ENCODE data around the gene DEFB110.
A peak's percentile ranks its signal among the peaks of the same experiment; 100 is the strongest.

Gene DEFB110
- long read RNA-seq, result 0 reads

DNA sequence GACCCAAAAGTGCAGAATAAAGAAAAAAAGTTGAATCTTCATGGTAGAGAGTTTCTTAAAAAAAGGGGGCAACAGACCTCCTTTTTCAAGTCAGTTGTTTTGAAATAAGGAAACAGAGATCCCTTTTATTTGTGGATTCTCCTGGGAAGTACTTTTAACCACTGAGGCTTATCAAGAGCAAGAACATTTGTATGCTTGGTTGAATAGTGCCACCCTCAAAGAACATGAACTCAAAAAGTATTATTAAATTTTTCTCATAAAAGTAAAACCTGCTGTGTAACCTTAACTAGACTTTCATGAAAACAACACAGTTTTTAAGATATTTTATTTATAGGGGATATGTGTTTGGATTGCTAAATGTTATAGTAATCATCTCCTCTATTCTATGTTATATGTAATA lies at the start of gene DEFB110:
Gene DEFB110 (minus strand): TSS at position 101 of the 400 bp plus-strand sequence. CDS start 59 bp downstream, at position 42.
- Histone ChIP-seq H3K27me3 (ENCODE audit: insufficient read depth, poor library complexity, severe bottlenecking) (no peaks in the 10 kb centered on the region), H3K4me3 (replicated peaks; ENCODE audit: insufficient read depth, low read length) (no peak within 1 kb of the TSS), H3K27ac (replicated peaks) (no peak within 1 kb of the TSS)
- DNase-seq (ENCODE audit: low read depth in 1 of 2, low spot score in 1 of 2), result no peak
- TF ChIP-seq GABPA (IDR thresholded peaks at IDR 0.05; ENCODE audit: low read depth) (no peak), POLR2AphosphoS5 (IDR thresholded peaks at IDR 0.05; ENCODE audit: low read depth) (no peak), REST (IDR thresholded peaks at IDR 0.05; ENCODE audit: insufficient replicate concordance, low read depth) (no peak), SPI1 (IDR thresholded peaks at IDR 0.05; ENCODE audit: borderline replicate concordance, low read depth) (no peak)
- TF ChIP-seq, protein P1, sequence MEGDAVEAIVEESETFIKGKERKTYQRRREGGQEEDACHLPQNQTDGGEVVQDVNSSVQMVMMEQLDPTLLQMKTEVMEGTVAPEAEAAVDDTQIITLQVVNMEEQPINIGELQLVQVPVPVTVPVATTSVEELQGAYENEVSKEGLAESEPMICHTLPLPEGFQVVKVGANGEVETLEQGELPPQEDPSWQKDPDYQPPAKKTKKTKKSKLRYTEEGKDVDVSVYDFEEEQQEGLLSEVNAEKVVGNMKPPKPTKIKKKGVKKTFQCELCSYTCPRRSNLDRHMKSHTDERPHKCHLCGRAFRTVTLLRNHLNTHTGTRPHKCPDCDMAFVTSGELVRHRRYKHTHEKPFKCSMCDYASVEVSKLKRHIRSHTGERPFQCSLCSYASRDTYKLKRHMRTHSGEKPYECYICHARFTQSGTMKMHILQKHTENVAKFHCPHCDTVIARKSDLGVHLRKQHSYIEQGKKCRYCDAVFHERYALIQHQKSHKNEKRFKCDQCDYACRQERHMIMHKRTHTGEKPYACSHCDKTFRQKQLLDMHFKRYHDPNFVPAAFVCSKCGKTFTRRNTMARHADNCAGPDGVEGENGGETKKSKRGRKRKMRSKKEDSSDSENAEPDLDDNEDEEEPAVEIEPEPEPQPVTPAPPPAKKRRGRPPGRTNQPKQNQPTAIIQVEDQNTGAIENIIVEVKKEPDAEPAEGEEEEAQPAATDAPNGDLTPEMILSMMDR (IDR thresholded peaks at IDR 0.05; ENCODE audit: insufficient read depth, low read length), result no peak

DNA sequence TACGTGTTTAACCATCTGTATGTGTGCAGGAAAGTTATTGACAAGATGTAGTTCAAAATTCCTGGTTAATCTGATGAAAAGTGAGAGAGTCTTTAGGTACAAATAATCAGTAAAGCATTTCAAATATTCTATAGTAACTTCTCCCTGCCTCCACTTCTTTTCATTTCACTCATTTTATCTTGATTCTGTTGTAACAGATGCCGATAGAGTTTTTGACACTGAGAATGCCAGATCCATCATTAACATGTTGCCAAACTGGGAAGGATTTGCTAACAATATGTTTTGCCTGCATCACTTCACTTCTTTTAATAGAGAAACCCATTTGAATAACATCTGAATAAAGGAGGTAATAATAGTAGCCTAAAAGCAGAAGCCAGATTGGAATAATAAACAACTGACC lies 48.3 kb upstream of the DEFB110 start:
- TF ChIP-seq POLR2AphosphoS5 (IDR thresholded peaks at IDR 0.05; ENCODE audit: low read depth) (no peak), SPI1 (IDR thresholded peaks at IDR 0.05; ENCODE audit: borderline replicate concordance, low read depth) (no peak)
- TF ChIP-seq, protein P1 (IDR thresholded peaks at IDR 0.05; ENCODE audit: insufficient read depth, low read length), result no peak
- no peak for DNase-seq (ENCODE audit: low read depth in 1 of 2, low spot score in 1 of 2)
- Histone ChIP-seq H3K27ac (replicated peaks) (no peak overlapping the region), H3K4me3 (replicated peaks; ENCODE audit: insufficient read depth, low read length) (no peak overlapping the region), H3K27me3 (ENCODE audit: insufficient read depth, poor library complexity, severe bottlenecking) (no peaks in the 10 kb centered on the region)

GRCh38 chr6:50062051-50062450 lies 40.3 kb upstream of the DEFB110 start:
- H3K27me3 ChIP-seq (ENCODE audit: insufficient read depth, poor library complexity, severe bottlenecking), result no peaks in the 10 kb centered on the region
- H3K4me3 ChIP-seq (replicated peaks; ENCODE audit: insufficient read depth, low read length), result no peak overlapping the region
- no peak overlapping the region for H3K27ac ChIP-seq (replicated peaks)
- TF ChIP-seq POLR2AphosphoS5 (IDR thresholded peaks at IDR 0.05; ENCODE audit: low read depth), result no peak
- TF ChIP-seq, protein P1 (IDR thresholded peaks at IDR 0.05; ENCODE audit: insufficient read depth, low read length), result peak; percentile 32
- no peak for DNase-seq (ENCODE audit: low read depth in 1 of 2, low spot score in 1 of 2)

GRCh38 chr6:50056242-50056641 lies 34.4 kb upstream of the DEFB110 start:
- Histone ChIP-seq H3K27me3 (ENCODE audit: insufficient read depth, poor library complexity, severe bottlenecking) (no peaks in the 10 kb centered on the region), H3K4me3 (replicated peaks; ENCODE audit: insufficient read depth, low read length) (no peak overlapping the region), H3K27ac (replicated peaks) (no peak overlapping the region)
- TF ChIP-seq SPI1 (IDR thresholded peaks at IDR 0.05; ENCODE audit: borderline replicate concordance, low read depth) (no peak), GABPA (IDR thresholded peaks at IDR 0.05; ENCODE audit: low read depth) (no peak), POLR2AphosphoS5 (IDR thresholded peaks at IDR 0.05; ENCODE audit: low read depth) (no peak), REST (IDR thresholded peaks at IDR 0.05; ENCODE audit: insufficient replicate concordance, low read depth) (no peak)
- TF ChIP-seq, protein P1 (IDR thresholded peaks at IDR 0.05; ENCODE audit: insufficient read depth, low read length), result no peak
- DNase-seq (ENCODE audit: low read depth in 1 of 2, low spot score in 1 of 2), result no peak

All from HL-60 (cell line).